Measurements from ENCODE around the gene IL2RA. TPM values are rescaled to one million over a fixed set of nuclear protein-coding genes. Genes with fewer than 3 reads are reported as not detected.

The IL2RA gene
- total RNA-seq, 1 experiment from 2014 or later = not detected

Other genes starting within 250 kb of the IL2RA start
- gene GDI2, start 248.9 kb downstream of the IL2RA start, total RNA-seq (2014; rRNA removed; shearing (Covaris generic)) = 441 and 493 TPM in 2 replicates
- gene ANKRD16, start 172.5 kb downstream of the IL2RA start, total RNA-seq (2014; rRNA removed; shearing (Covaris generic)) = 3.5 and 5.8 TPM in 2 replicates
- gene FBH1, start 172.1 kb downstream of the IL2RA start, total RNA-seq (2014; rRNA removed; shearing (Covaris generic)) = 73.9 and 92.2 TPM in 2 replicates
- 15.3 and 18.5 TPM in 2 replicates for gene IL15RA, start 84.8 kb downstream of the IL2RA start, total RNA-seq (2014; rRNA removed; shearing (Covaris generic))
- 39.4 and 40.2 TPM in 2 replicates for gene RBM17, start 26.7 kb upstream of the IL2RA start, total RNA-seq (2014; rRNA removed; shearing (Covaris generic))
- 44.3 and 46.6 TPM in 2 replicates for gene PFKFB3, start 140.6 kb upstream of the IL2RA start, total RNA-seq (2014; rRNA removed; shearing (Covaris generic))